ENCODE measurements around the gene WNT7A.

The WNT7A gene

DNA sequence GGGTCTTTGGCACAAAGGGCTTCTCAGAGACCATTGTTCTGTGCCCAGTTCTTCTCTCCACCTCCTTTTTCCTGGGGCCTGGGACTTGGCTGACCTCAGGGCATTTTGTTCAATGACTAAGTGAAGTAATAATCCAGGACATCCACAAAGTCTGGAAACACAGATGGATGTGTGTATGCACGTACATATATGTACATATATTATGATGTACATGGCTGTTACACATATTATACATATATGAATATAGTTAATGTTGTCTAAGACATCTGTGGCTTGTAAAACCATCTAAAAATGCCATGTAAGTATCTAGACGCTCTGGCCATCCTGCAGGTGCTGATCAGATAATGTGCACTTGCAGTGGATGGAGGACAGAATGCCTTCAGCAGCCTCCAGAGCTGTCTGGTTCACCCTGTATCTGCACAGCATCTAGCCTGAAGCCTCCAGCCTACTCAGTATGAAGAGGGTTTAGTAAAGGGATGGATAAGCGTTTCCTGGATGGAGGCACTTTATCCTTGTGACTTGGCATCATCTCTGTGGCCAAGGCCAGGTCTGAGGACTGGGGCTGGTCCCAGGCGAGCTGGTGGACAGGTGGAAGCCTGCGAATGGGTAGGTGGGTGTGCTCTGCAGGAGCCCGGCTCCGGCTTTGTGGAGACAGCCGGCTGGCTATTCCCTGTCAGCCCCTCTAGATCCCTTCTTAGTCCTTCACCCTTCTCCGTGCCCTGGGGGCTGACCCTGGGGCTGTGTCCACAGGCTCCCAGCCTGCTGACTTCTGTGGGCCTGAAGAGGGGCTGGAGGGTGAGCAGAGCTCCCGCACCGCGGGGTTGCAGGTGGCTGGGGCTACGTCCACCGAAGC, 88.4 kb downstream of the WNT7A start:
- Histone ChIP-seq H3K9me3 (ENCODE audit: control insufficient read depth, insufficient read depth, low read depth, low read length) (no peaks in the 10 kb centered on the region), H3K4me3 (ENCODE audit: low read depth, low read length) (no peak overlapping the region), H3K4me1 (ENCODE audit: control insufficient read depth, insufficient read depth, low read length) (peaks cover 14% of the 10 kb centered on the region; the same call in 1 of the 2 replicates), H3K36me3 (ENCODE audit: control insufficient read depth, insufficient read depth, low read length) (no peaks in the 10 kb centered on the region), H3K9ac (ENCODE audit: low read length) (no peak overlapping the region), H3K27me3 (ENCODE audit: control insufficient read depth, insufficient read depth, low read length) (0 out of 2 replicates have a peak, but pooled peaks cover 5% of the 10 kb centered on the region), H3K27ac (ENCODE audit: low read depth, low read length) (no peak overlapping the region)

- H3K36me3 ChIP-seq (ENCODE audit: control insufficient read depth, insufficient read depth, low read length) = no peaks in the 10 kb centered on the region
- H3K9ac ChIP-seq (ENCODE audit: low read length) = no peak overlapping the region
- no peak overlapping the region for H3K4me3 ChIP-seq (ENCODE audit: low read depth, low read length)
- H3K27me3 ChIP-seq (ENCODE audit: control insufficient read depth, insufficient read depth, low read length) = 0 out of 2 replicates have a peak, but pooled peaks cover 5% of the 10 kb centered on the region
- H3K4me1 ChIP-seq (ENCODE audit: control insufficient read depth, insufficient read depth, low read length) = peaks cover 19% of the 10 kb centered on the region
- H3K9me3 ChIP-seq (ENCODE audit: control insufficient read depth, insufficient read depth, low read depth, low read length) = no peaks in the 10 kb centered on the region
- H3K27ac ChIP-seq (ENCODE audit: low read depth, low read length) = no peak overlapping the region
Measured at GRCh38 chr3:13790376-13791197, 89.3 kb downstream of the WNT7A start.

GRCh38 chr3:13788522-13789424, 91.1 kb downstream of the WNT7A start:
- no peak overlapping the region for H3K4me3 ChIP-seq (ENCODE audit: low read depth, low read length)
- no peak overlapping the region for H3K9ac ChIP-seq (ENCODE audit: low read length)
- H3K4me1 ChIP-seq (ENCODE audit: control insufficient read depth, insufficient read depth, low read length) = peaks cover 26% of the 10 kb centered on the region
- H3K27ac ChIP-seq (ENCODE audit: low read depth, low read length) = no peak overlapping the region
- no peaks in the 10 kb centered on the region for H3K9me3 ChIP-seq (ENCODE audit: control insufficient read depth, insufficient read depth, low read depth, low read length)
- 0 out of 2 replicates have a peak, but pooled peaks cover 5% of the 10 kb centered on the region for H3K27me3 ChIP-seq (ENCODE audit: control insufficient read depth, insufficient read depth, low read length)
- no peaks in the 10 kb centered on the region for H3K36me3 ChIP-seq (ENCODE audit: control insufficient read depth, insufficient read depth, low read length)

DNA sequence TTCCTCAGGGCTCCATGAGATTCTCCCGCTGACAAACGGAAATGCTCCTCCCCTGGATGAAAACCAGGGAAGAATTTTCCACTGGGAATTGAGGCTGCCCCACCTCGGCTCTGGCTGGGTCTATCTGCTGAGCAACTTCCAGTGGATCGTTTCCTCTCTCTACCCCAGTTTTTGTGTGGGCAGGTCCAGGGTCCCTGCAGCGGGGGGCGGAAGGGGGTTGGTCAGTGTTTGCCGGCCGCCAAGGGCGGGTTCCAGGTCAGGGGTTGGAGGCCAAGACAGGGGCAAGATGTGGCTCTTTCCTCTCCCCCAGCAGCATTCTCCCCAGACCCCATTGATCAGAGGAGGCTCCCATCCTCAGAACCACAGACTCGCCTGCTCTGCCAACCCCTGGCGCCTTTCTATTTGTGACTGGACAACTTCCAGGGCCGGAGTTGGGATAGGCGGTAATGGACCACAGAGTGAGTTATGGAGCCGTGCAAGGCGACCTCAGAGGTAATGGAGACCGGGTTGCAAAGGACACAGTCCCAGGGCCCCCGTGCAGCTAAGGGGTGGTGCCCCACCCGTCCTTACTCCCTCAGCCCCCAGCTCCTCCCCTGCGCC, 92.2 kb downstream of the WNT7A start:
- no peaks in the 10 kb centered on the region for H3K36me3 ChIP-seq (ENCODE audit: control insufficient read depth, insufficient read depth, low read length)
- H3K9me3 ChIP-seq (ENCODE audit: control insufficient read depth, insufficient read depth, low read depth, low read length) = no peaks in the 10 kb centered on the region
- H3K9ac ChIP-seq (ENCODE audit: low read length) = no peak overlapping the region
- no peak overlapping the region for H3K27ac ChIP-seq (ENCODE audit: low read depth, low read length)
- H3K27me3 ChIP-seq (ENCODE audit: control insufficient read depth, insufficient read depth, low read length) = 0 out of 2 replicates have a peak, but pooled peaks cover 5% of the 10 kb centered on the region
- H3K4me3 ChIP-seq (ENCODE audit: low read depth, low read length) = no peak overlapping the region
- peaks cover 20% of the 10 kb centered on the region for H3K4me1 ChIP-seq (ENCODE audit: control insufficient read depth, insufficient read depth, low read length)

DNA sequence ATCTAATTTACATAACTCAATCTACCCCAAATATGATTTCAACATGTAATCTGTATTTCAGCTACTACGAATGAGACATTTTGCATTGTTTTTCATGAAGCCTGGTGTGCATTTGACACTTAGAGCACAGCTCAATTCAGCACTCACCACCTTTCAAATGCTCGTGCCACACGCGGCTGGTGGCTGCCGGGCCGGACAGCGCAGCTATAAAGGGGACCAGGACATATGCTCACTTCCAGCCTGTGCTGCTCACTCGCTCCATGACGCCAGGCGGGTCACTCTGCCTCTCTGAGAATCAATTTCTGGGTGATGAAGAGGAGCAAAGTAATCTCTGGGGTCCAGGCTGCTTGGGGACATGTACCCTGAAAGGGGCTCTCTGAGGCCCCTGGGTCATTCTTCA, 93.1 kb downstream of the WNT7A start:
- Histone ChIP-seq H3K27ac (ENCODE audit: low read depth, low read length) (no peak overlapping the region), H3K36me3 (ENCODE audit: control insufficient read depth, insufficient read depth, low read length) (no peaks in the 10 kb centered on the region), H3K4me1 (ENCODE audit: control insufficient read depth, insufficient read depth, low read length) (peaks cover 17% of the 10 kb centered on the region), H3K9ac (ENCODE audit: low read length) (no peak overlapping the region), H3K4me3 (ENCODE audit: low read depth, low read length) (no peak overlapping the region), H3K27me3 (ENCODE audit: control insufficient read depth, insufficient read depth, low read length) (0 out of 2 replicates have a peak, but pooled peaks cover 5% of the 10 kb centered on the region), H3K9me3 (ENCODE audit: control insufficient read depth, insufficient read depth, low read depth, low read length) (no peaks in the 10 kb centered on the region)

GRCh38 chr3:13785853-13786436, 93.9 kb downstream of the WNT7A start:
- H3K4me1 ChIP-seq (ENCODE audit: control insufficient read depth, insufficient read depth, low read length) = peaks cover 17% of the 10 kb centered on the region
- H3K9ac ChIP-seq (ENCODE audit: low read length) = no peak overlapping the region
- no peak overlapping the region for H3K27ac ChIP-seq (ENCODE audit: low read depth, low read length)
- H3K4me3 ChIP-seq (ENCODE audit: low read depth, low read length) = no peak overlapping the region
- H3K36me3 ChIP-seq (ENCODE audit: control insufficient read depth, insufficient read depth, low read length) = no peaks in the 10 kb centered on the region
- H3K27me3 ChIP-seq (ENCODE audit: control insufficient read depth, insufficient read depth, low read length) = no peaks in the 10 kb centered on the region
- no peaks in the 10 kb centered on the region for H3K9me3 ChIP-seq (ENCODE audit: control insufficient read depth, insufficient read depth, low read depth, low read length)

GRCh38 chr3:13785351-13785750, 94.5 kb downstream of the WNT7A start:
- no peaks in the 10 kb centered on the region for H3K27me3 ChIP-seq (ENCODE audit: control insufficient read depth, insufficient read depth, low read length)
- H3K4me1 ChIP-seq (ENCODE audit: control insufficient read depth, insufficient read depth, low read length) = peaks cover 17% of the 10 kb centered on the region
- H3K27ac ChIP-seq (ENCODE audit: low read depth, low read length) = no peak overlapping the region
- no peaks in the 10 kb centered on the region for H3K36me3 ChIP-seq (ENCODE audit: control insufficient read depth, insufficient read depth, low read length)
- H3K9ac ChIP-seq (ENCODE audit: low read length) = no peak overlapping the region
- H3K9me3 ChIP-seq (ENCODE audit: control insufficient read depth, insufficient read depth, low read depth, low read length) = no peaks in the 10 kb centered on the region
- H3K4me3 ChIP-seq (ENCODE audit: low read depth, low read length) = no peak overlapping the region

DNA sequence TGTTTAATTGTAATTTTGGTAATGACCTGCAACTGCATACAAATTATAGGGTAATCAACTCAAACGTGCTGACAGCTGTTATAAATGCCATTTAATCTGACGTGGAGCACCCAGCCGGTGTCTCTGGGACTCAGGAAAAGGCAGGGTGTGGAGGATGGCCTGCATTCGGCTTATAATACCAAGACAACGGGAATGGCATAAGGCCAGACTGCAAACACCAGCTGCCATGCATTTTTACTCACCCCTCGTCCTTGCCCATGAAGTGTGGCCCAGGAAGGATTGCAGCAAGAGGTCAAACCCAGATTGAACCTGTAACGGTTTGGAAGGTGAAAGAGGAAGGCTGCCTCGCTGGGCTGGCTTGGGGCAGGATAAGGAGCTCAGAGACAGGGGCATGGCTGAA, 96.4 kb downstream of the WNT7A start:
- no peaks in the 10 kb centered on the region for H3K36me3 ChIP-seq (ENCODE audit: control insufficient read depth, insufficient read depth, low read length)
- no peak overlapping the region for H3K27ac ChIP-seq (ENCODE audit: low read depth, low read length)
- peaks cover 17% of the 10 kb centered on the region for H3K4me1 ChIP-seq (ENCODE audit: control insufficient read depth, insufficient read depth, low read length)
- no peak overlapping the region for H3K9ac ChIP-seq (ENCODE audit: low read length)
- no peaks in the 10 kb centered on the region for H3K9me3 ChIP-seq (ENCODE audit: control insufficient read depth, insufficient read depth, low read depth, low read length)
- no peaks in the 10 kb centered on the region for H3K27me3 ChIP-seq (ENCODE audit: control insufficient read depth, insufficient read depth, low read length)
- H3K4me3 ChIP-seq (ENCODE audit: low read depth, low read length) = no peak overlapping the region

DNA sequence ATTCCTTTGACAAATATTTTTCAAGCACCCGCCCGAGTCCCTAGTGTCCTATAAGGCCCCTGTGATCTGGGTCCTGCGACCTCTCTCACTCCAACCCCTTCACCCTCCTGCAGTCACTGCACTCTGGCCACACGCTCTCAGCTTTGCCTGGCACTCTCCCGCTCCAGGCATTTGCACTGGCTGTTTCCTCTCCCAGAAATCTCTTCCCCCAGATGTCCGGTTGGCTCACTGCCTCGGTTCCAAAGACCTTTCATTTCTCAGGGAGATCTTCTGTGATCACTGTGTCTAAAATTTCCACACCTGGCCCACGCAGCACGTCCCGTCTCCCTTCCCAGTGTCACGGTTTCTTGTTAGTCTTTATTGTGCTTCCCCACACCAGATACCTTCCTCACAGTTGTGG, 97.4 kb downstream of the WNT7A start:
- Histone ChIP-seq H3K4me1 (ENCODE audit: control insufficient read depth, insufficient read depth, low read length) (peaks cover 17% of the 10 kb centered on the region), H3K9ac (ENCODE audit: low read length) (no peak overlapping the region), H3K36me3 (ENCODE audit: control insufficient read depth, insufficient read depth, low read length) (no peaks in the 10 kb centered on the region), H3K9me3 (ENCODE audit: control insufficient read depth, insufficient read depth, low read depth, low read length) (no peaks in the 10 kb centered on the region), H3K4me3 (ENCODE audit: low read depth, low read length) (no peak overlapping the region), H3K27me3 (ENCODE audit: control insufficient read depth, insufficient read depth, low read length) (no peaks in the 10 kb centered on the region), H3K27ac (ENCODE audit: low read depth, low read length) (no peak overlapping the region)

DNA sequence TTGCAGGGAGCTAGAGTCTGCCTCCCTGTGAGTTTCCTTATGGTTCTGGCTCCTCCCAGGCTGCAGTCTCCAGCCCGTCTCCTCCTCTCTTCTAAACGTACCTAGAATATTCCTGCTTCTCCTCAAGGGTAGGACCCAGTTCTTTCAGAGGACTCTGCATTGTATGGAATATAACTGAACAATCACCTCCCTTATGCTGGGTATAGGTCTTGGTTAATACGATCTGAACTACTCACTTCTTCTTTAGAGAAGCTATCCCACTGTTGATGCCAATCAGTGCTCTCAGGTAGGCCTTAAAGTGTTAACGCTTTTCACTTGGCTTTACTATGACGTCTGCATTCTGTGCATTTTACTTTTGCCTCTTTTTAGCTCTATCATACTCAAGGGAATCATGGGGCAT, 98.5 kb downstream of the WNT7A start:
- Histone ChIP-seq H3K27me3 (ENCODE audit: control insufficient read depth, insufficient read depth, low read length) (no peaks in the 10 kb centered on the region), H3K9ac (ENCODE audit: low read length) (no peak overlapping the region), H3K27ac (ENCODE audit: low read depth, low read length) (no peak overlapping the region), H3K36me3 (ENCODE audit: control insufficient read depth, insufficient read depth, low read length) (no peaks in the 10 kb centered on the region), H3K4me1 (ENCODE audit: control insufficient read depth, insufficient read depth, low read length) (peaks cover 15% of the 10 kb centered on the region), H3K9me3 (ENCODE audit: control insufficient read depth, insufficient read depth, low read depth, low read length) (no peaks in the 10 kb centered on the region), H3K4me3 (ENCODE audit: low read depth, low read length) (no peak overlapping the region)
